HFFc6 (cell line): ENCODE data around the gene SCOC. TPM values are rescaled to one million over a fixed set of nuclear protein-coding genes. Genes with fewer than 3 reads are reported as not detected.
A peak's percentile ranks its signal among the peaks of the same experiment; 100 is the strongest.

ENCODE experiments used
- DNase-seq: peaks from one replicate; pipeline ENCODE4 v3.0.0-alpha.2; 2018
- H3K27ac Mint-ChIP-seq: 2 replicates; pipeline ENCODE4 v1.8.0; 2020; ENCODE audit warnings: mild to moderate bottlenecking, mixed read lengths
- H3K27me3 Mint-ChIP-seq: 2 replicates; pipeline ENCODE4 v1.8.0; 2021; ENCODE audit warnings: mild to moderate bottlenecking, moderate library complexity, mixed read lengths; ENCODE audit not compliant: insufficient read depth
- H3K36me3 Mint-ChIP-seq: 2 replicates; pipeline ENCODE4 v1.8.0; 2021; ENCODE audit warnings: low read depth, mixed read lengths
- H3K4me1 Mint-ChIP-seq: 2 replicates; pipeline ENCODE4 v1.8.0; 2020; ENCODE audit warnings: low read depth, mixed read lengths
- H3K4me3 Mint-ChIP-seq: 2 replicates; pipeline ENCODE4 v1.8.0; 2020; ENCODE audit warnings: mild to moderate bottlenecking, moderate library complexity, mixed read lengths
- H3K9me3 Mint-ChIP-seq: 2 replicates; pipeline ENCODE4 v1.8.0; 2020; ENCODE audit warnings: mild to moderate bottlenecking, mixed read lengths
- total RNA-seq, 6 experiments: library from RNA; stranded (reverse); fragmentation: NEBNext Ultra II Directional; extraction: Animal tissue kit (Norgen Biotek cat#: 25700); gene quantifications; 2 replicates in 1 of 6; 3 replicates in 5 of 6; pipeline ENCODE4 v1.2.3, GENCODE V29; 2021
- TF ChIP-seq, protein P1 (sequence below): fragments of 200-600 bp; sonication (generic); IDR thresholded peaks from 2 replicates; pipeline ENCODE4 v1.5.0; 2021; ENCODE audit warnings: antibody characterized with exemption, mild to moderate bottlenecking

SCOC gene
- total RNA-seq, 6 experiments from 2014 or later, result 57.9 to 73.6 (median 68.3) TPM

DNA sequence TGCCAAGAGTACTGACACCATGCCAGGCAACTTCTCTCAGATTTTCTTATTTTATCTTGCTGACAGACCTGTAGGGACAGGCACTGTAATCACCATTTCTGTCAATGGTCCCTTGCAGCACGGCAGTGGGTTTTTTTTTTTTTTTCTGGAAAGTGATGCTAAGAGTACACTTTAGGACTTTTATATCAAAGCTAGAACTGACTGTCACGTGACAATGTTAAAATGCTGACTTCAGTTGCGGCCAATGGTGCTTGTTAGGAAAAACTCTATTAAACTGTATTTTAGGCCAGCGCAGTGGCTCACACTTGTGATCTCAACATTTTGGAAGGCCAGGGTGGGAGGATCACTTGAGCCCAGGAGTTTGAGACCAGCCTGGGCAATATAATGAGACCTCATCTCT lies 12.3 kb upstream of the SCOC start:
- Mint-ChIP-seq H3K36me3 (no peaks in the 10 kb centered on the region), H3K9me3 (no peaks in the 10 kb centered on the region), H3K27me3 (peaks cover 10% of the 10 kb centered on the region), H3K4me1 (no peaks in the 10 kb centered on the region; the same call in 1 of the 2 replicates), H3K4me3 (no peak overlapping the region), H3K27ac (no peak overlapping the region)
- DNase-seq, result no peak
- TF ChIP-seq, protein P1, sequence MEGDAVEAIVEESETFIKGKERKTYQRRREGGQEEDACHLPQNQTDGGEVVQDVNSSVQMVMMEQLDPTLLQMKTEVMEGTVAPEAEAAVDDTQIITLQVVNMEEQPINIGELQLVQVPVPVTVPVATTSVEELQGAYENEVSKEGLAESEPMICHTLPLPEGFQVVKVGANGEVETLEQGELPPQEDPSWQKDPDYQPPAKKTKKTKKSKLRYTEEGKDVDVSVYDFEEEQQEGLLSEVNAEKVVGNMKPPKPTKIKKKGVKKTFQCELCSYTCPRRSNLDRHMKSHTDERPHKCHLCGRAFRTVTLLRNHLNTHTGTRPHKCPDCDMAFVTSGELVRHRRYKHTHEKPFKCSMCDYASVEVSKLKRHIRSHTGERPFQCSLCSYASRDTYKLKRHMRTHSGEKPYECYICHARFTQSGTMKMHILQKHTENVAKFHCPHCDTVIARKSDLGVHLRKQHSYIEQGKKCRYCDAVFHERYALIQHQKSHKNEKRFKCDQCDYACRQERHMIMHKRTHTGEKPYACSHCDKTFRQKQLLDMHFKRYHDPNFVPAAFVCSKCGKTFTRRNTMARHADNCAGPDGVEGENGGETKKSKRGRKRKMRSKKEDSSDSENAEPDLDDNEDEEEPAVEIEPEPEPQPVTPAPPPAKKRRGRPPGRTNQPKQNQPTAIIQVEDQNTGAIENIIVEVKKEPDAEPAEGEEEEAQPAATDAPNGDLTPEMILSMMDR, result no peak

DNA sequence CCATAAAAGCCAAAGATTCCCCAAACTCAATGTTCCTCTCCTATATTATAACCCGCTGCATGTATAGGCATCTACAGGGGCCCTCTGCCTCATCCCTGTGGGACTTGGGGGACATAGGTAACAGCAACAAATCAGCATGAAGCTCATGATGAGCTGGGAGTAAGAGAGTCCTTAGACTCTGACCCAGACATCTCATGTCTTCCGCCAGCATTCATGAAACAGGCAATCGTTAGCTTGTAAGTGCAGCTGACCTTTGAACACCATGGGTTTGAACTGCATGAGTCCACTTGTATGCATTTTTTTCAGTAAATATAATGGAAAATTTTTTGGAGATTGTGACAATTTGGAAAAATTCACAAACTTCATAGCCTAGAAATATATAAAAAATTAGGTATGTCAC lies 10.4 kb upstream of the SCOC start:
- no peak for DNase-seq
- Mint-ChIP-seq H3K27me3 (peaks cover 4% of the 10 kb centered on the region), H3K4me1 (peaks cover 7% of the 10 kb centered on the region), H3K9me3 (no peaks in the 10 kb centered on the region), H3K36me3 (no peaks in the 10 kb centered on the region), H3K27ac (no peak overlapping the region), H3K4me3 (no peak overlapping the region)
- TF ChIP-seq, protein P1, result no peak

DNA sequence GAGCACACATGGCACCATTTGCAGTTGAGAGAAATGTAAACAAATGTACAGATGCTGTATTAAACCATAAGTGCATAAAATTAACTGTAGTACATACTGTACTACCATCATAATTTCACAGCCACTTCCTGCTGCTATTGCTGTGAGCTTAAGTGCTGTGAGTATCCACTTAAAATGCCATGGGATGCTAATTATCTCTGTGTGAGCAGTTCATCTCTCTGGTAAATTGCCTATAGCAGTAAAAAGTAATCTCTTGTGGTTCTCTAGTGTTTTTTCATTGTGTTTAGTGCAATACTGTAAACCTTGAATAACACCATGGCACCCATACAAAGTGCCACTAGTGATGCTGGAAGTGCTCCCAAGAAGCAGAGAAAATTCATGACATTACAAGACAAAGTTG lies 9.9 kb upstream of the SCOC start:
- no peak overlapping the region for H3K4me3 Mint-ChIP-seq
- no peak overlapping the region for H3K27ac Mint-ChIP-seq
- TF ChIP-seq, protein P1, result no peak
- peaks cover 12% of the 10 kb centered on the region for H3K4me1 Mint-ChIP-seq
- H3K36me3 Mint-ChIP-seq, result no peaks in the 10 kb centered on the region
- DNase-seq, result no peak
- no peaks in the 10 kb centered on the region for H3K9me3 Mint-ChIP-seq
- H3K27me3 Mint-ChIP-seq, result peaks cover 4% of the 10 kb centered on the region

DNA sequence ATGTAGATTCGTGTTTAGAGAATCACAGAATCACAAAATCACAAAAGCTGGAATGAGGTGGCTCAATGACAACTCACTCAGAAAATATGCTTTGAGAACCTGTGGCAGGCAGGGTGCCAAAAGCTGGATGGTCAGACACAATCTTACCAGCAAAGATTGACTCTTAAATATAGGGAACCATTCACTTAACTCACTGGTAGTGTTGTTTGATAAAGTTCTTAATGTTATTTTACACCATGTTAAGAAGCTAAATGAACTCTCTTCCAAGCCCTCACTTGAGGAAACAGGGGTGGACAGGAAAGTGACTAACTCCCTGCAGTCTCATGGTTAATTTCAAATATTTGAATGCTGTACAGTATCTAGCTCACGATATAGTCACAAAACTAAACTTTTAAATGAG lies 5.7 kb upstream of the SCOC start:
- Mint-ChIP-seq H3K4me3 (peak overlapping the region; percentile 41; the same call in 1 of the 2 replicates), H3K9me3 (no peaks in the 10 kb centered on the region), H3K4me1 (peaks cover 40% of the 10 kb centered on the region), H3K27ac (peak overlapping the region; percentile 76), H3K27me3 (peaks cover 2% of the 10 kb centered on the region), H3K36me3 (no peaks in the 10 kb centered on the region)
- DNase-seq, result peak; percentile 46
- TF ChIP-seq, protein P1, result no peak

DNA sequence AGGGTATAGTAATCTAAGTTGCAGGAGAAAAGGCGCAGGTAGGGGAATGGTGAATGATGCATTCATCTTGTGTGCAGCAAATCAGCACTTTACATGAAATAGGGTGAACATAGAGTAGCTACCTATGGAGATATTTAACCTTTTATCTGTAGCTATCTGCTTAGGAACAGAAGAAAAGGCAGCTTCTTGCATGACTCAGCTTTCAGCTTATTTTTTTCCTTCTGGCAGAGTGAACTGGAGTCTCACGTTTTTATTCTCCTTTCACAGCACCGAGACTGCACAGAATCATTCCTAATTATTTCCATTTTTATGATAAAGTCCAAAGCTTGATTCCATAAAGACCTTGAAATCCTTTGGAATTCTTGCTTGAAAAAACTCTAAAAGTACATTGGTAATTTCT lies 4.8 kb upstream of the SCOC start:
- Mint-ChIP-seq H3K27me3 (peaks cover 2% of the 10 kb centered on the region), H3K27ac (peak overlapping the region; percentile 74), H3K36me3 (no peaks in the 10 kb centered on the region), H3K9me3 (no peaks in the 10 kb centered on the region), H3K4me3 (no peak overlapping the region), H3K4me1 (peaks cover 40% of the 10 kb centered on the region)
- DNase-seq, result no peak
- TF ChIP-seq, protein P1, result no peak
